ENCODE results near the gene FOXP1.

- no peak for TF ChIP-seq CTCF (IDR thresholded peaks at IDR 0.05; ENCODE audit: low read depth, low read length, poor library complexity, severe bottlenecking)
- TF ChIP-seq EZH2phosphoT487 (IDR thresholded peaks at IDR 0.05; ENCODE audit: borderline replicate concordance, low read length): no peak
Measured at GRCh38 chr3:71136276-71136675, 447.3 kb downstream of the FOXP1 start.
